Left ventricle myocardium superior (tissue), 1 donor: ENCODE results near the gene TTLL4. TPM values are rescaled to one million over a fixed set of nuclear protein-coding genes. Genes with fewer than 3 reads are reported as not detected.

Experiments used
- total RNA-seq: library from RNA; stranded (reverse); fragmentation: NEBNext Ultra II Directional; extraction: Animal tissue kit (Norgen Biotek cat#: 25700); gene quantifications from one replicate; pipeline ENCODE4 v1.2.1, GENCODE V29; 2021
- donor health status: DM: no; HTN: yes; CAD: no; lungs with severe emphysema.

Gene TTLL4
- total RNA-seq, 1 donor from 2014 or later: 4.6 TPM

Other genes starting within 250 kb of the TTLL4 start
- 6.6 TPM for gene USP37, start 142.5 kb upstream of the TTLL4 start, total RNA-seq
- 18.6 TPM for gene CNOT9, start 142.0 kb upstream of the TTLL4 start, total RNA-seq
- 0.55 TPM for gene PLCD4, start 102.9 kb upstream of the TTLL4 start, total RNA-seq
- gene ZNF142, start 51.2 kb upstream of the TTLL4 start, total RNA-seq: 21.4 TPM
- 49.1 TPM for gene BCS1L, start 51.2 kb upstream of the TTLL4 start, total RNA-seq
- gene RNF25, start 38.8 kb upstream of the TTLL4 start, total RNA-seq: 12.4 TPM
- 12.9 TPM for gene STK36, start 38.7 kb upstream of the TTLL4 start, total RNA-seq
- 7.9 TPM for gene CYP27A1, start 71.3 kb downstream of the TTLL4 start, total RNA-seq
- gene PRKAG3, start 121.0 kb downstream of the TTLL4 start, total RNA-seq: 0.12 TPM
- 2.4 TPM for gene WNT6, start 149.0 kb downstream of the TTLL4 start, total RNA-seq
- gene WNT10A, start 170.0 kb downstream of the TTLL4 start, total RNA-seq: not detected
- gene CDK5R2, start 248.8 kb downstream of the TTLL4 start, total RNA-seq: not detected